ENCODE results near the gene ARID4A. TPM values are rescaled to one million over a fixed set of nuclear protein-coding genes. Genes with fewer than 3 reads are reported as not detected.

ARID4A gene
- total RNA-seq, 1 experiment from 2014 or later: 24.9 TPM

GRCh38 chr14:58278177-58278576 lies 20.2 kb upstream of the ARID4A start:
- Histone ChIP-seq H3K9me3 (ENCODE audit: low read depth, low read length, poor library complexity, severe bottlenecking) (no peaks in the 10 kb centered on the region), H3K27me3 (replicated peaks; ENCODE audit: insufficient read depth, low read depth, low read length, poor library complexity) (no peaks in the 10 kb centered on the region), H3K27ac (ENCODE audit: low read depth, low read length, poor library complexity, severe bottlenecking) (no peak overlapping the region), H3K4me3 (ENCODE audit: low read depth, low read length, poor library complexity, severe bottlenecking) (no peak overlapping the region), H3K4me1 (ENCODE audit: insufficient read depth, low read length, poor library complexity, severe bottlenecking) (peaks cover 30% of the 10 kb centered on the region), H3K36me3 (ENCODE audit: insufficient read depth, low read length, poor library complexity, severe bottlenecking) (peaks cover 45% of the 10 kb centered on the region)
- BruUV-seq (replicated peaks): no TSS peak
- intact Hi-C loops (cut with micrococcal nuclease; ENCODE audit: unreplicated experiment): no loop called here
- no peak for DNase-seq (ENCODE audit: low spot score)
- CTCF ChIA-PET: no interaction called here
- POLR2A ChIA-PET (ENCODE audit: low non-redundant PET): no interaction called here
- TF ChIP-seq CTCF (conservative IDR thresholded peaks at IDR 0.05; ENCODE audit: low read depth, low read length) (no peak), EZH2 (IDR thresholded peaks at IDR 0.05; ENCODE audit: borderline replicate concordance, low read depth, low read length, poor library complexity, severe bottlenecking) (no peak)

- Histone ChIP-seq H3K4me3 (ENCODE audit: low read depth, low read length, poor library complexity, severe bottlenecking) (no peak overlapping the region), H3K9me3 (ENCODE audit: low read depth, low read length, poor library complexity, severe bottlenecking) (no peaks in the 10 kb centered on the region), H3K27me3 (replicated peaks; ENCODE audit: insufficient read depth, low read depth, low read length, poor library complexity) (no peaks in the 10 kb centered on the region), H3K36me3 (ENCODE audit: insufficient read depth, low read length, poor library complexity, severe bottlenecking) (peaks cover 53% of the 10 kb centered on the region), H3K4me1 (ENCODE audit: insufficient read depth, low read length, poor library complexity, severe bottlenecking) (peaks cover 21% of the 10 kb centered on the region), H3K27ac (ENCODE audit: low read depth, low read length, poor library complexity, severe bottlenecking) (peak overlapping the region; percentile 78)
- DNase-seq (ENCODE audit: low spot score): peak; percentile 89
- ChIA-PET POLR2A (ENCODE audit: low non-redundant PET) (no interaction called here), CTCF (no interaction called here)
- TF ChIP-seq CTCF (conservative IDR thresholded peaks at IDR 0.05; ENCODE audit: low read depth, low read length): no peak
- TF ChIP-seq EZH2 (IDR thresholded peaks at IDR 0.05; ENCODE audit: borderline replicate concordance, low read depth, low read length, poor library complexity, severe bottlenecking): no peak
- intact Hi-C loops (cut with micrococcal nuclease; ENCODE audit: unreplicated experiment): no loop called here
- BruUV-seq (replicated peaks): no TSS peak
These were observed 17.2 kb upstream of the ARID4A start for GRCh38 chr14:58280954-58281787.

GRCh38 chr14:58281969-58282368 lies 16.4 kb upstream of the ARID4A start:
- Histone ChIP-seq H3K27ac (ENCODE audit: low read depth, low read length, poor library complexity, severe bottlenecking) (peak overlapping the region; percentile 78), H3K27me3 (replicated peaks; ENCODE audit: insufficient read depth, low read depth, low read length, poor library complexity) (no peaks in the 10 kb centered on the region), H3K4me1 (ENCODE audit: insufficient read depth, low read length, poor library complexity, severe bottlenecking) (peaks cover 19% of the 10 kb centered on the region), H3K36me3 (ENCODE audit: insufficient read depth, low read length, poor library complexity, severe bottlenecking) (peaks cover 60% of the 10 kb centered on the region), H3K9me3 (ENCODE audit: low read depth, low read length, poor library complexity, severe bottlenecking) (no peaks in the 10 kb centered on the region), H3K4me3 (ENCODE audit: low read depth, low read length, poor library complexity, severe bottlenecking) (no peak overlapping the region)
- no peak for DNase-seq (ENCODE audit: low spot score)
- intact Hi-C loops (cut with micrococcal nuclease; ENCODE audit: unreplicated experiment): no loop called here
- ChIA-PET CTCF (no interaction called here), POLR2A (ENCODE audit: low non-redundant PET) (no interaction called here)
- TF ChIP-seq CTCF (conservative IDR thresholded peaks at IDR 0.05; ENCODE audit: low read depth, low read length): no peak
- TF ChIP-seq EZH2 (IDR thresholded peaks at IDR 0.05; ENCODE audit: borderline replicate concordance, low read depth, low read length, poor library complexity, severe bottlenecking): no peak
- no TSS peak for BruUV-seq (replicated peaks)

Measured in A673 (cell line).